Osteoblast (primary cell): Measurements from ENCODE around the gene RPS19BP1. TPM values are rescaled to one million over a fixed set of nuclear protein-coding genes. Genes with fewer than 3 reads are reported as not detected.
A peak's percentile ranks its signal among the peaks of the same experiment; 100 is the strongest.
"Not testable (repeated sequence)": the region's sequence is repeated elsewhere in the genome, so short reads cannot be mapped to it uniquely, and the experiment has no call there.

Source experiments
- DNase-seq: peaks from one replicate; pipeline ENCODE4 v3.0.0; 2011; ENCODE audit warnings: low spot score, mixed read lengths; ENCODE audit not compliant: insufficient read length; ENCODE audit errors: missing footprints
- H2AFZ ChIP-seq: 2 replicates; pipeline ENCODE4 v1.6.0; 2011; ENCODE audit warnings: mild to moderate bottlenecking, low read length
- H3K27ac ChIP-seq: 2 replicates; pipeline ENCODE4 v1.5.1; 2011; ENCODE audit warnings: mild to moderate bottlenecking, low read depth, low read length, moderate library complexity
- H3K27me3 ChIP-seq: 2 replicates; pipeline ENCODE4 v1.6.0; 2012; ENCODE audit warnings: mild to moderate bottlenecking, control low read depth, inconsistent platforms, low read length, moderate library complexity; ENCODE audit not compliant: insufficient read depth
- H3K36me3 ChIP-seq: 2 replicates; pipeline ENCODE4 v1.5.1; 2011; ENCODE audit warnings: mild to moderate bottlenecking, low read length, control low read depth, moderate library complexity; ENCODE audit not compliant: insufficient read depth
- H3K4me1 ChIP-seq: 2 replicates; pipeline ENCODE4 v1.5.1; 2011; ENCODE audit warnings: mild to moderate bottlenecking, low read length, control low read depth, moderate library complexity; ENCODE audit not compliant: insufficient read depth
- H3K4me2 ChIP-seq: 2 replicates; pipeline ENCODE4 v1.6.0; 2011; ENCODE audit warnings: mild to moderate bottlenecking, low read length; ENCODE audit not compliant: insufficient read depth
- H3K4me3 ChIP-seq: fragments of 200-600 bp; sonication (generic); 3 replicates; pipeline ENCODE4 v1.5.1; 2012; ENCODE audit warnings: mild to moderate bottlenecking, low read length, inconsistent platforms; ENCODE audit not compliant: insufficient read depth
- H3K79me2 ChIP-seq: 2 replicates; pipeline ENCODE4 v1.6.0; 2012; ENCODE audit warnings: mild to moderate bottlenecking, low read length, control low read depth, inconsistent platforms; ENCODE audit not compliant: insufficient read depth
- H3K9me3 ChIP-seq: 2 replicates; pipeline ENCODE4 v1.5.1; 2011; ENCODE audit warnings: low read depth, low read length, control low read depth
- H4K20me1 ChIP-seq: 2 replicates; pipeline ENCODE4 v1.6.0; 2012; ENCODE audit warnings: mild to moderate bottlenecking, low read length, control low read depth; ENCODE audit not compliant: insufficient read depth
- CTCF ChIP-seq: IDR thresholded peaks from 2 replicates; pipeline ENCODE4 v1.5.1; 2011; ENCODE audit warnings: mild to moderate bottlenecking, low read depth, low read length, moderate library complexity; ENCODE audit errors: extremely low read depth
- total RNA-seq: library from RNA; depleted of rRNA; stranded (reverse); fragments of >200 nt; gene quantifications from 2 replicates; pipeline ENCODE4 v1.2.3, GENCODE V29; 2012

Gene RPS19BP1
- total RNA-seq, 1 donor: 34.7 TPM

GRCh38 chr22:39508393-39508792, 24.2 kb downstream of the RPS19BP1 start:
- no peaks in the 10 kb centered on the region for H3K9me3 ChIP-seq
- no peak for DNase-seq
- no peak overlapping the region for H2AFZ ChIP-seq
- H3K4me2 ChIP-seq: no peak overlapping the region
- H3K27me3 ChIP-seq: no peaks in the 10 kb centered on the region
- H3K27ac ChIP-seq: no peak overlapping the region
- peaks cover 5% of the 10 kb centered on the region for H3K4me1 ChIP-seq
- H4K20me1 ChIP-seq: peaks cover 42% of the 10 kb centered on the region
- no peak overlapping the region for H3K4me3 ChIP-seq
- H3K79me2 ChIP-seq: peaks cover 75% of the 10 kb centered on the region
- peaks cover 76% of the 10 kb centered on the region for H3K36me3 ChIP-seq
- no peak for TF ChIP-seq CTCF

GRCh38 chr22:39507021-39507420, 25.5 kb downstream of the RPS19BP1 start:
- not testable (repeated sequence) for DNase-seq, H2AFZ ChIP-seq, H3K4me2 ChIP-seq, H3K9me3 ChIP-seq, H3K27ac ChIP-seq, H3K4me3 ChIP-seq, H3K27me3 ChIP-seq
- peaks cover 88% of the 10 kb centered on the region for H3K79me2 ChIP-seq
- H3K4me1 ChIP-seq: peaks cover 12% of the 10 kb centered on the region
- H3K36me3 ChIP-seq: peaks cover 70% of the 10 kb centered on the region
- H4K20me1 ChIP-seq: peaks cover 47% of the 10 kb centered on the region

- Histone ChIP-seq H3K4me2 (peak overlapping the region; percentile 99), H4K20me1 (peaks cover 36% of the 10 kb centered on the region), H3K79me2 (peaks cover 66% of the 10 kb centered on the region), H3K4me3 (no peak overlapping the region), H3K9me3 (no peaks in the 10 kb centered on the region), H3K36me3 (peaks cover 42% of the 10 kb centered on the region), H3K27ac (no peak overlapping the region), H2AFZ (no peak overlapping the region), H3K27me3 (no peaks in the 10 kb centered on the region), H3K4me1 (peaks cover 27% of the 10 kb centered on the region)
- no peak for TF ChIP-seq CTCF
- no peak for DNase-seq
Observed at GRCh38 chr22:39504071-39504470, 28.5 kb downstream of the RPS19BP1 start.

GRCh38 chr22:39503630-39504029, 28.9 kb downstream of the RPS19BP1 start:
- H3K4me2 ChIP-seq: peak overlapping the region; percentile 99
- no peak for TF ChIP-seq CTCF
- H3K36me3 ChIP-seq: peaks cover 41% of the 10 kb centered on the region
- peak overlapping the region; percentile 62 for H3K27ac ChIP-seq
- no peaks in the 10 kb centered on the region for H3K9me3 ChIP-seq
- H3K27me3 ChIP-seq: no peaks in the 10 kb centered on the region
- peak overlapping the region; percentile 96 for H3K4me3 ChIP-seq
- no peak overlapping the region for H2AFZ ChIP-seq
- H3K4me1 ChIP-seq: peaks cover 27% of the 10 kb centered on the region
- DNase-seq: peak; percentile 73
- H4K20me1 ChIP-seq: peaks cover 36% of the 10 kb centered on the region
- H3K79me2 ChIP-seq: peaks cover 62% of the 10 kb centered on the region
